ENCODE results near the gene ROBO2. TPM values are rescaled to one million over a fixed set of nuclear protein-coding genes. Genes with fewer than 3 reads are reported as not detected.

The ROBO2 gene
- total and polyA plus RNA-seq, 3 donors from 2014 or later, result 16.1 to 23.3 (median 17.7) TPM

GRCh38 chr3:77562089-77562488, 522.2 kb downstream of the ROBO2 start:
- DNase-seq, result no peak
- Histone ChIP-seq H3K27me3 (no peaks in the 10 kb centered on the region), H3K27ac (no peak overlapping the region), H3K4me3 (no peak overlapping the region), H3K9me3 (no peaks in the 10 kb centered on the region), H3K36me3 (ENCODE audit: low read depth, missing control alignments) (no peaks in the 10 kb centered on the region), H3K4me1 (no peaks in the 10 kb centered on the region)
- TF ChIP-seq, protein P1, sequence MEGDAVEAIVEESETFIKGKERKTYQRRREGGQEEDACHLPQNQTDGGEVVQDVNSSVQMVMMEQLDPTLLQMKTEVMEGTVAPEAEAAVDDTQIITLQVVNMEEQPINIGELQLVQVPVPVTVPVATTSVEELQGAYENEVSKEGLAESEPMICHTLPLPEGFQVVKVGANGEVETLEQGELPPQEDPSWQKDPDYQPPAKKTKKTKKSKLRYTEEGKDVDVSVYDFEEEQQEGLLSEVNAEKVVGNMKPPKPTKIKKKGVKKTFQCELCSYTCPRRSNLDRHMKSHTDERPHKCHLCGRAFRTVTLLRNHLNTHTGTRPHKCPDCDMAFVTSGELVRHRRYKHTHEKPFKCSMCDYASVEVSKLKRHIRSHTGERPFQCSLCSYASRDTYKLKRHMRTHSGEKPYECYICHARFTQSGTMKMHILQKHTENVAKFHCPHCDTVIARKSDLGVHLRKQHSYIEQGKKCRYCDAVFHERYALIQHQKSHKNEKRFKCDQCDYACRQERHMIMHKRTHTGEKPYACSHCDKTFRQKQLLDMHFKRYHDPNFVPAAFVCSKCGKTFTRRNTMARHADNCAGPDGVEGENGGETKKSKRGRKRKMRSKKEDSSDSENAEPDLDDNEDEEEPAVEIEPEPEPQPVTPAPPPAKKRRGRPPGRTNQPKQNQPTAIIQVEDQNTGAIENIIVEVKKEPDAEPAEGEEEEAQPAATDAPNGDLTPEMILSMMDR (IDR thresholded peaks at IDR 0.05), result no peak
- no peak for TF ChIP-seq POLR2A (IDR thresholded peaks at IDR 0.05)
- WGBS, 2 donors, result 85 to 91% methylated on average over 2 of the region's 2 CpGs
- intact Hi-C loops (cut with DNase I; ENCODE audit: low total_unique reads), result no loop called here

DNA sequence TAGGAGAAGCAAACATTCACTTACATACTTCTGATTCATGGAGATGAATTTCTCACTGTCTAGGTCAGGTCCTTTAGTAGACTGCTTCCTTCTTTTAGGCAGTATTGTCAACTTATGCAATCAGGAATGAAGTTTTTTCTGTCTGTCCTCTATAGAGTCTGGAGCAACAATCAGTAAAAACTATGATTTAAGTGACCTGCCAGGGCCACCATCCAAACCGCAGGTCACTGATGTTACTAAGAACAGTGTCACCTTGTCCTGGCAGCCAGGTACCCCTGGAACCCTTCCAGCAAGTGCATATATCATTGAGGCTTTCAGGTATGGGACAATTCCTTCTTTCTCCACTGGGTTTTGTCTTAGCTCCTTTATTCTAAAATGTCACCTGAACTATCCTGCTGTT, 523.1 kb downstream of the ROBO2 start:
- 80 to 90% methylated on average over 1 of the region's 1 CpG for WGBS, 2 donors
- no peaks in the 10 kb centered on the region for H3K4me1 ChIP-seq
- DNase-seq, result no peak
- H3K27ac ChIP-seq, result no peak overlapping the region
- TF ChIP-seq, protein P1 (IDR thresholded peaks at IDR 0.05), result no peak
- TF ChIP-seq POLR2A (IDR thresholded peaks at IDR 0.05), result no peak
- no peak overlapping the region for H3K4me3 ChIP-seq
- H3K9me3 ChIP-seq, result no peaks in the 10 kb centered on the region
- intact Hi-C loops (cut with DNase I; ENCODE audit: low total_unique reads), result no loop called here
- H3K27me3 ChIP-seq, result no peaks in the 10 kb centered on the region
- H3K36me3 ChIP-seq (ENCODE audit: low read depth, missing control alignments), result no peaks in the 10 kb centered on the region

DNA sequence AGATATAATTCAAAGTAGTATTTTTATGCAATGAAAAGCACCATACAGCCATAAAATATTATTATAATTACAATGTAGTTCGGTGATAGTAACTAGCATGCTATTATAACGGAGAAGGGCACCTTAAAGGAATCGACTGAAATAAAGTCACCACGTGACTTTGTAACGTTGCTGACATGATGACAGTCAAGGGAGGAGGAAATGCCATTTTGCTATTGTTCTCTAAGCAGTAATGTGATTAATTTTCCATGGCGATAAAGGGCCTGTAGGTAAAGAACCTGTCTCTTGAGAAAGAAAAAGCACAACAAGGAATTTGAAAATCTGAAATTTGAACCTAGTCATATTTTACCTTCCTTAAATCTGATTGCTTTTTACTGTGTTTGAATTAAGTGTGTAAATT, 526.2 kb downstream of the ROBO2 start:
- TF ChIP-seq POLR2A (IDR thresholded peaks at IDR 0.05), result no peak
- TF ChIP-seq, protein P1 (IDR thresholded peaks at IDR 0.05), result no peak
- Histone ChIP-seq H3K27ac (no peak overlapping the region), H3K4me1 (no peaks in the 10 kb centered on the region), H3K27me3 (no peaks in the 10 kb centered on the region), H3K36me3 (ENCODE audit: low read depth, missing control alignments) (no peaks in the 10 kb centered on the region), H3K4me3 (no peak overlapping the region), H3K9me3 (no peaks in the 10 kb centered on the region)
- no peak for DNase-seq
- WGBS, 2 donors, result 78 to 87% methylated on average over 6 of the region's 6 CpGs
- intact Hi-C loops (cut with DNase I; ENCODE audit: low total_unique reads), result no loop called here

DNA sequence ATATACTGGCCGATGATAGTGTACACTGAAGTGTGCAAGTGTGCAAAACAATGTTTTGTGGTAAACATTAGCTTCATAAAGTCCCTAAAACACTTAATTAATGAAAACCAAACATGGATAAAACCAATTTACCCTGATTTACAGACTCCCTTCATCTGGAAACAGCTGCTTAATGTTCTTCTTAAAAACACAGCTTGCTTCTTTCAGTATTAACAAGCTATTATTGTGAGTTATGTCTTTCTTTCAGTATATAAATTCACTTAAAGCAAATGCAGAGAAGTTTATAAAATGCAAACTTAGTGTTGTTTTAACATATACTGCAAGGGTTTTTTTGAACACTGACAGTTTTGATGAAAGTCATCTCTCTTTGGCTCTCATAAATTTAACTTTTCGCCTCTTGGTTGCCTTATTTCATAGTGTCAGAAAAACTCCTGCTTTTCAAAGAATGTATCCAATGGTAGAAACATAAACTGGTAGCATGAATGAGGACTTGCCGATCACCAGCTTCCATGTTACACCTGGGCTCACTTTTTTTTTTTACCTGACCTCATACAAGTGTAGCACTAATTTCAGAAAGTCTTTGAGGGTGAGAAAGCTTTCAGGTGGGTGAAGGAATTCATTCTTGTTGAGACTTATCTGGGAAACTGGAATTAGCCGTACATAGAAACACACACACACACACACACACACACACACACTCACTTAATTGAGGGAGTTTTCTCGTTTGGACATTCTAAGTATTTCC, 532.2 kb downstream of the ROBO2 start:
- H3K27me3 ChIP-seq, result no peaks in the 10 kb centered on the region
- H3K4me3 ChIP-seq, result no peak overlapping the region
- TF ChIP-seq, protein P1 (IDR thresholded peaks at IDR 0.05), result no peak
- no peak for TF ChIP-seq POLR2A (IDR thresholded peaks at IDR 0.05)
- no peaks in the 10 kb centered on the region for H3K36me3 ChIP-seq (ENCODE audit: low read depth, missing control alignments)
- WGBS, 2 donors, result 74 to 77% methylated on average over 5 of the region's 5 CpGs
- intact Hi-C loops (cut with DNase I; ENCODE audit: low total_unique reads), result no loop called here
- no peaks in the 10 kb centered on the region for H3K9me3 ChIP-seq
- no peaks in the 10 kb centered on the region for H3K4me1 ChIP-seq
- DNase-seq, result no peak
- H3K27ac ChIP-seq, result no peak overlapping the region

- no peaks in the 10 kb centered on the region for H3K4me1 ChIP-seq
- no peaks in the 10 kb centered on the region for H3K9me3 ChIP-seq
- no peak overlapping the region for H3K4me3 ChIP-seq
- no peak for DNase-seq
- TF ChIP-seq, protein P1 (IDR thresholded peaks at IDR 0.05), result no peak
- TF ChIP-seq POLR2A (IDR thresholded peaks at IDR 0.05), result no peak
- intact Hi-C loops (cut with DNase I; ENCODE audit: low total_unique reads), result no loop called here
- no peak overlapping the region for H3K27ac ChIP-seq
- no peaks in the 10 kb centered on the region for H3K27me3 ChIP-seq
- 80 to 85% methylated on average over 3 of the region's 3 CpGs for WGBS, 2 donors
- no peaks in the 10 kb centered on the region for H3K36me3 ChIP-seq (ENCODE audit: low read depth, missing control alignments)
These were observed 537.4 kb downstream of the ROBO2 start for GRCh38 chr3:77577264-77577663.
